K562 (cell line): Measurements from ENCODE around the gene SLC38A10.

ENCODE experiments used
- CBX3 ChIP-seq, 2 experiments: IDR thresholded peaks; 1 replicate in 1 of 2; 2 replicates in 1 of 2; pipeline ENCODE4 v1.6.1; 2012; ENCODE audit warnings: inconsistent platforms in 2 of 2, low read length in 2 of 2, borderline replicate concordance in 1 of 2, control low read depth in 1 of 2
- CEBPG ChIP-seq, 3 experiments: fragments of 200-800 bp in 1 of 3; sonication (Bioruptor generic) in 1 of 3; sonication (generic) in 1 of 3; formaldehyde crosslinking in 1 of 3; IDR thresholded peaks in 2 of 3; conservative IDR thresholded peaks in 1 of 3; 2 replicates each; pipeline versions ENCODE4 v1.6.1 to v1.8.0; 2016 to 2022; ENCODE audit warnings: missing compliant biosample characterization in 2 of 3, missing genetic modification characterization in 2 of 3, mild to moderate bottlenecking in 1 of 3, missing genetic modification reagents in 1 of 3
- CTCF ChIP-seq, 3 experiments: IDR thresholded peaks in 2 of 3; conservative IDR thresholded peaks in 1 of 3; 2 replicates each; pipeline ENCODE4 v1.5.1; 2011 to 2012; ENCODE audit warnings: low read length in 3 of 3, mild to moderate bottlenecking in 3 of 3, control low read depth in 2 of 3, improper control_type of control experiment in 1 of 3, inconsistent platforms in 1 of 3, low read depth in 1 of 3, mixed read lengths in 1 of 3, moderate library complexity in 1 of 3; ENCODE audit not compliant: insufficient read depth in 2 of 3
- EHMT2 ChIP-seq: fragments of 450-650 bp; IDR thresholded peaks from 2 replicates; pipeline ENCODE4 v1.6.1; 2018; ENCODE audit warnings: antibody characterized with exemption
- ETV6 ChIP-seq, 3 experiments: fragments of 150-350 bp in 1 of 3; sonication (generic) in 1 of 3; formaldehyde crosslinking in 1 of 3; IDR thresholded peaks; 2 replicates each; pipeline versions ENCODE4 v1.6.1 to v1.8.0; 2014 to 2022; ENCODE audit warnings: borderline replicate concordance in 2 of 3, low read depth in 2 of 3, antibody characterized with exemption in 1 of 3, low read length in 1 of 3, mild to moderate bottlenecking in 1 of 3, missing genetic modification reagents in 1 of 3
- GATAD2A ChIP-seq: fragments of 450-650 bp; IDR thresholded peaks from 2 replicates; pipeline ENCODE4 v1.6.1; 2017
- JUN ChIP-seq, 2 experiments: sonication (generic) in 1 of 2; formaldehyde crosslinking in 1 of 2; IDR thresholded peaks; 2 replicates each; pipeline versions ENCODE4 v1.6.1 to v1.8.0; 2012 to 2022; ENCODE audit warnings: borderline replicate concordance in 2 of 2, mild to moderate bottlenecking in 2 of 2, improper control_type of control experiment in 1 of 2, low read depth in 1 of 2, low read length in 1 of 2, missing genetic modification reagents in 1 of 2
- NFIX ChIP-seq: fragments of 250-450 bp; sonication (Bioruptor Pico); IDR thresholded peaks from 2 replicates; pipeline ENCODE4 v1.4.0; 2020; ENCODE audit warnings: low read depth, mild to moderate bottlenecking, moderate library complexity
- NR3C1 ChIP-seq: sonication (generic); formaldehyde crosslinking; IDR thresholded peaks from 2 replicates; pipeline ENCODE4 v1.8.1; 2022; ENCODE audit warnings: missing genetic modification reagents
- POLR2A ChIP-seq: fragments of 450-650 bp; conservative IDR thresholded peaks from 2 replicates; pipeline ENCODE4 v1.6.1; 2016
- RBM25 ChIP-seq: fragments of 200-400 bp; formaldehyde crosslinking; IDR thresholded peaks from 2 replicates; pipeline ENCODE4 v1.6.1; 2018; ENCODE audit warnings: low read length, low read depth, moderate library complexity; ENCODE audit not compliant: severe bottlenecking
- SNRNP70 ChIP-seq: fragments of 200-400 bp; formaldehyde crosslinking; optimal IDR thresholded peaks from 2 replicates; pipeline ENCODE3; 2017; ENCODE audit warnings: low read depth, low read length
- TOE1 ChIP-seq, 2 experiments: fragments of 450-650 bp in 1 of 2; sonication (generic) in 1 of 2; formaldehyde crosslinking in 1 of 2; IDR thresholded peaks; 2 replicates each; pipeline versions ENCODE4 v1.7.1 to v1.8.0; 2016 to 2022; ENCODE audit warnings: borderline replicate concordance in 2 of 2, mild to moderate bottlenecking in 2 of 2, antibody characterized with exemption in 1 of 2, inconsistent platforms in 1 of 2, low read depth in 1 of 2, missing genetic modification reagents in 1 of 2, moderate library complexity in 1 of 2

DNA sequence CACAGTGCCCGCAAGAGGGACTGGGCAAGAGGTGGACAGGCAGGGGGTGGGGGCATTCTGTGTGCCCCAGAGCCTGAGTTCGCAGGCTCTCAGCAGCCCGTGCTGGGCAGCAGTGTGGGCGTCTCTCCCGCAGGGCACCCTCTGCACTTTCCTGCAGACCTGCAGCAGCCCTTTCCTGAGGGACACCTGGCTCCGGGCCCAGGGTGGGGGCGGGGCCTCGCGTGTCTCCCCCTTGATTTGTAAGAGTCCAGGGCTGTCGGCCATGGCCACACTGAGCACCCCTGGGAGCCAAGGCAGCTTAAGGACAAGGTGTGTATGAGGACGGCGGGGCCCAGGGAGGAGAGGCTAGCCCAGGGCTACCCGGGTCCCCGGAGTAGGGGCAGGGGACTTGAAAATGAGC is 33.4 kb upstream of the SLC38A10 start:
- TF ChIP-seq NR3C1 (CRISPR knock-in tag) (no peak), CTCF (IDR thresholded peaks at IDR 0.05 in 2 of 3, conservative IDR thresholded peaks at IDR 0.05 in 1 of 3; ENCODE audit: insufficient read depth in 2 of 3, low read depth in 1 of 3, low read length in 3 of 3) (no peak), ETV6 (IDR thresholded peaks at IDR 0.05; ENCODE audit: borderline replicate concordance in 1 of 2, low read depth in 2 of 2, low read length in 1 of 2) (no peak), ETV6 (CRISPR knock-in tag; IDR thresholded peaks at IDR 0.05; ENCODE audit: borderline replicate concordance) (no peak), GATAD2A (no peak), TOE1 (IDR thresholded peaks at IDR 0.05; ENCODE audit: borderline replicate concordance) (no peak), TOE1 (CRISPR knock-in tag; IDR thresholded peaks at IDR 0.05; ENCODE audit: borderline replicate concordance, low read depth) (no peak), SNRNP70 (no peak), CBX3 (IDR thresholded peaks at IDR 0.05; ENCODE audit: borderline replicate concordance in 1 of 2, low read length in 2 of 2) (no peak), JUN (IDR thresholded peaks at IDR 0.05; ENCODE audit: borderline replicate concordance, low read depth, low read length) (no peak), JUN (CRISPR knock-in tag; IDR thresholded peaks at IDR 0.05; ENCODE audit: borderline replicate concordance) (no peak), POLR2A (no peak), EHMT2 (no peak), NFIX (no peak), RBM25 (no peak), CEBPG (CRISPR knock-in tag; IDR thresholded peaks at IDR 0.05) (no peak), CEBPG (tag; conservative IDR thresholded peaks at IDR 0.05 in 1 of 2, IDR thresholded peaks at IDR 0.05 in 1 of 2) (no peak)
